HG03159 (cell line): ENCODE results near the gene SLC12A4.
"Not testable (repeated sequence)": the region's sequence is repeated elsewhere in the genome, so short reads cannot be mapped to it uniquely, and the experiment has no call there.

Source experiments
- ATAC-seq: cut with Tn5 transposase; IDR thresholded peaks from one replicate; pipeline ENCODE4 v1.9.1; 2021; ENCODE audit warnings: mild to moderate bottlenecking, moderate library complexity; ENCODE audit not compliant: unreplicated experiment

Gene SLC12A4

GRCh38 chr16:67968400-67969253 is at the start of gene SLC12A4:
TSS of gene SLC12A4 (minus strand) at chr16:67968637. CDS start at chr16:67968553, 84 bp downstream.
- ATAC-seq = peak; percentile 71

- ATAC-seq = no peak
Observed at GRCh38 chr16:68015681-68016080, 47.2 kb upstream of the SLC12A4 start, which contains the start of gene DPEP2NB. TSS of gene DPEP2NB (minus strand) at chr16:68015911. CDS start at chr16:68015770, 141 bp downstream.

- no peak for ATAC-seq
Observed at GRCh38 chr16:68013440-68013839, 45.0 kb upstream of the SLC12A4 start.

GRCh38 chr16:68009872-68010271 is 41.4 kb upstream of the SLC12A4 start:
- ATAC-seq = not testable (repeated sequence)

- ATAC-seq = no peak
Observed at GRCh38 chr16:68009157-68009735, 40.8 kb upstream of the SLC12A4 start.

- ATAC-seq = no peak
Observed at GRCh38 chr16:68005786-68006286, 37.4 kb upstream of the SLC12A4 start.

- ATAC-seq = no peak
Observed at GRCh38 chr16:68005211-68005610, 36.8 kb upstream of the SLC12A4 start.

- ATAC-seq = no peak
Observed at GRCh38 chr16:68003031-68003430, 34.6 kb upstream of the SLC12A4 start.

GRCh38 chr16:68000450-68000849 is 32.0 kb upstream of the SLC12A4 start:
- ATAC-seq = no peak

GRCh38 chr16:67999985-68000384 is 31.5 kb upstream of the SLC12A4 start:
- ATAC-seq = no peak

GRCh38 chr16:67998779-67999688 is 30.6 kb upstream of the SLC12A4 start, which contains the start of gene DPEP2:
TSS of gene DPEP2 (minus strand) at chr16:67999484. CDS start at chr16:67993212, 6,272 bp downstream.
- ATAC-seq = not testable (repeated sequence)

- ATAC-seq = not testable (repeated sequence)
Observed at GRCh38 chr16:67998231-67998778, 29.9 kb upstream of the SLC12A4 start.

GRCh38 chr16:67996666-67997065 is 28.2 kb upstream of the SLC12A4 start:
- no peak for ATAC-seq

GRCh38 chr16:67995423-67995822 is 27.0 kb upstream of the SLC12A4 start:
- no peak for ATAC-seq

- not testable (repeated sequence) for ATAC-seq
Observed at GRCh38 chr16:67994040-67994408, 25.6 kb upstream of the SLC12A4 start.

GRCh38 chr16:67993207-67994039 is 25.0 kb upstream of the SLC12A4 start:
- ATAC-seq = peak; percentile 65

- no peak for ATAC-seq
Observed at GRCh38 chr16:67992661-67993206, 24.3 kb upstream of the SLC12A4 start.

- no peak for ATAC-seq
Observed at GRCh38 chr16:67990018-67990386, 21.6 kb upstream of the SLC12A4 start.

GRCh38 chr16:67989322-67990017 is 21.0 kb upstream of the SLC12A4 start:
- no peak for ATAC-seq
